Measurements from ENCODE around the gene CPE. TPM values are rescaled to one million over a fixed set of nuclear protein-coding genes. Genes with fewer than 3 reads are reported as not detected.
A peak's percentile ranks its signal among the peaks of the same experiment; 100 is the strongest.

The CPE gene
- polyA plus RNA-seq, 6 donors from 2014 or later = not detected

DNA sequence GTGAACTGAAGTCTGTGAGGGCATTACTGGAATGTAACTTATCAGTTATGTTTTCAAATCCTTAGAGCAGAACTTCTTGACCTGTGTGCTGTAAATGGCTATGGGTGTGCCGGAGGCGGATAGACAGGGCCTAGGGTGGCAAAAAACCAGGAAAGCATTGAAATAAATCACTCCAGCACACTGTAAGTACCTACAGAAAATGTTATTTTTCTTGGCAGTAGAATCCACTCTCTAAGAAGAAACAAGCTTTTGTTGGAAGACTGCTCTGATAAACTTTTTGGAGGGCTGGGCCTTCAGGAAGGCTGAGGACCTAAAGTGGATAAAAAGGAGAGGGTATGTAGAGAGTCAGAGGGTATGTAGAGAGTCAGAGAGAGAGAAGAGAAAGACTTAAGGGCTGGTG is 14.9 kb downstream of the CPE start:
- H3K27ac Mint-ChIP-seq = no peak overlapping the region
- H3K4me3 Mint-ChIP-seq = no peak overlapping the region
- peaks cover 0 to 4% (median 0%) of the 10 kb centered on the region in 3 donors for H3K4me1 Mint-ChIP-seq
- H3K27me3 Mint-ChIP-seq = peaks cover 19 to 30% (median 24%) of the 10 kb centered on the region in 3 donors
- H3K9me3 Mint-ChIP-seq = no peaks in the 10 kb centered on the region
- DNase-seq = no peak
- H3K36me3 Mint-ChIP-seq = no peaks in the 10 kb centered on the region
- no peak for ATAC-seq (ENCODE audit: low read depth in 2 of 2)

DNA sequence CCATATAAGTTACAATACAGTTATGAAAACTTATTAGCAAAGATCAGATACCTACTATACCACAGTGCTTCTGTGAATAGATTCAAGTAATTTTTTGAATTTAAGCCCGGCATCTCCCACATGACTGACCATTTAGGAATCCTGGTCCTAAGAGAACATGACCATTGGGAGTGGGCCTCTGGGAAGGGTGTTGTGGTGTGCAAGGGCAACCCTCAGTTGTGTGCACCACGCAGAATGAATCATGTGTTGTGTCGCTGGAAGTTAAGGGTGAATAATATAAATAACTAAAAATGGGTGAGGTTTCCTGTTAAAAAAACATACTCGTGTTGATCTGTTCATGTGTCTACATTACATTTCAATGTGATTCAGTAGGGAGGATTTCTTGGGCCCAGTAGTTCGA is 15.5 kb downstream of the CPE start:
- Mint-ChIP-seq H3K4me3 (no peak overlapping the region), H3K9me3 (no peaks in the 10 kb centered on the region), H3K36me3 (no peaks in the 10 kb centered on the region), H3K4me1 (peaks cover 0 to 4% (median 0%) of the 10 kb centered on the region in 3 donors), H3K27ac (no peak overlapping the region), H3K27me3 (peaks cover 18 to 28% (median 23%) of the 10 kb centered on the region in 3 donors)
- ATAC-seq (ENCODE audit: low read depth in 2 of 2) = no peak
- no peak for DNase-seq

DNA sequence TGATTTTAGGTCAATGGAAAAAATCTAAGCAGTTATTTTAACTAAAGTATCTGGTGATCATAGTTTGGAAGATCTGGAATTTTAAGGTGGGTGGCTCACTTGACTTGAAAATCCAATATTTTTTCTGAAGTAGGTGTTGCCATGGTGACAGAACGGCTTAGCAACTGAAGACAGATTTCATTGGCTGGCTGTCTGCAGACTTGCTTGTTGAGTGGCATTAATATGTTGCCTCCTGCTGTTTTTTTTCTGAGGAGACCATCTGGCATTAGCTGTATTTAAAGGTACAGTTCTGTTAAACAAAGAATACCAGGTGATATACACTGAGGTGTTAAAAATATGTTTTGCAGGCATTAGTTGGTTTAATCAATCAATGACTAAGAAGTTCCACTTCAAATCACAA is 19.8 kb downstream of the CPE start:
- peaks cover 0 to 4% (median 0%) of the 10 kb centered on the region in 3 donors for H3K4me1 Mint-ChIP-seq
- no peaks in the 10 kb centered on the region for H3K36me3 Mint-ChIP-seq
- ATAC-seq (ENCODE audit: low read depth in 2 of 2) = peak; percentile 60 to 65
- peaks cover 4 to 20% (median 17%) of the 10 kb centered on the region in 3 donors for H3K27me3 Mint-ChIP-seq
- DNase-seq = no peak
- no peaks in the 10 kb centered on the region for H3K9me3 Mint-ChIP-seq
- H3K4me3 Mint-ChIP-seq = no peak overlapping the region
- no peak overlapping the region for H3K27ac Mint-ChIP-seq

DNA sequence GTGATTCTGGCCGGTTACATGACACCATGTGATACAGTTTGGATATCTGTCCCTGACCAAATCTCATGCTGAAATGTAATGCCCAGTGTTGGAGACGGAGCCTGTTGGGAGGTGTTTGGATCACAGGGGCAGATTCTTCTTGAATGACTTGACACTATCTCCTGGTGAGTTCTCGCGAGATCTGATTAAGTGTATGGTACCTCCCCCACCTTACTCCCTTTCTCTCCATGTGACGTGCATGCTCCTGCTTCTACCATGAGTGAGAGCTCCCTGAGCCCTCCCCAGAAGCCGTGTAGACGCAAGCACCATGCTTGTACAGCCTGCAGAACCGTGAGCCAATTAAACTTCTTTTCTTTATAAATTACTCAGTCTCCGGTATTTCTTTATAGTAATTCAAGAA is 23.6 kb downstream of the CPE start:
- H3K36me3 Mint-ChIP-seq = peaks cover 0 to 4% of the 10 kb centered on the region in 2 donors

DNA sequence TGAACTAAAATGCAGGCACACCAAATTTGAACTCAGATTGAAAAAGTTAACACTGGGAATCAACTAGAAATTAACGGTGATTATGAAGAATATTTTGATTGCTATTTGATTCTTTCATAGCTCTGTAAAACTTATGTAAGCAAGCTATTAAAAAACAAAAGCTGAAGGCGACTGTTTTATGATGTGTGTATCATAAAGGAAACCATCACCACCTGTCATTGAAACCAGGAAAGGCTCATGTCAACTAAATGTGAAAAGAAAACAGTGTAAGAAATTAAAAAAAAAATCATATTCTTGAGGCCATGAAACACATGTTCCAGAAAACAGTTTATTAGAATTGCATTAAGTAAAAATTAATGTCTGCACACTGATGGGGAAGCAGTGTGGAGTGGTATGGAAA is 24.2 kb downstream of the CPE start:
- no peaks in the 10 kb centered on the region for H3K9me3 Mint-ChIP-seq
- no peak overlapping the region for H3K27ac Mint-ChIP-seq
- no peaks in the 10 kb centered on the region for H3K4me1 Mint-ChIP-seq
- no peak overlapping the region for H3K4me3 Mint-ChIP-seq
- no peak for DNase-seq
- ATAC-seq (ENCODE audit: low read depth in 2 of 2) = no peak
- H3K36me3 Mint-ChIP-seq = peaks cover 0 to 4% of the 10 kb centered on the region in 2 donors
- peaks cover 0 to 18% (median 15%) of the 10 kb centered on the region in 3 donors for H3K27me3 Mint-ChIP-seq

More for the DNA sequence above, 23.6 kb downstream of the CPE start:
- ATAC-seq (ENCODE audit: low read depth in 2 of 2) (no peak), DNase-seq (no peak)
- Mint-ChIP-seq H3K4me1 (no peaks in the 10 kb centered on the region), H3K27me3 (peaks cover 0 to 19% (median 12%) of the 10 kb centered on the region in 3 donors), H3K4me3 (no peak overlapping the region), H3K27ac (no peak overlapping the region), H3K9me3 (no peaks in the 10 kb centered on the region)

DNA sequence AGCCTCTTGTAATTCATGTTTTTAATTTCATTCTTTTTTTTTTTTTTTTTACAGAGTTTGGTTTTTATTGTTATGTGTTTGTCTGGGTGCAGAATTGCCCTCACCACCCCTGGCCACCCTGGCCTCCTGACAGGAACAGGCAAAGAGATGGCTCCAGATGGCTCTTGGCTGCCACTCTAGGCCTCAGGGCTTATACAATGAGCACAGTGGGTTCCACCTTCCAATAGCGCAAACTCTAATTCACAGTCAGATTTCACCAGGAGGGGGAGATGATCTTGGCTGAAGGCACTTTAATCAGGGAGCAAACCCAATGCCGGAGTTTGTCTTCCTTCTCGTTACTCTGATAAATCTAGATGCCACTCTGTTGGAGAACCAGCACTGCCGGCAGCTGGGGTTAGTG is 24.8 kb downstream of the CPE start:
- DNase-seq (no peak), ATAC-seq (ENCODE audit: low read depth in 2 of 2) (no peak)
- no peak overlapping the region for H3K4me3 Mint-ChIP-seq
- H3K27ac Mint-ChIP-seq = no peak overlapping the region
- H3K4me1 Mint-ChIP-seq = no peaks in the 10 kb centered on the region
- peaks cover 0 to 4% of the 10 kb centered on the region in 2 donors for H3K36me3 Mint-ChIP-seq
- no peaks in the 10 kb centered on the region for H3K9me3 Mint-ChIP-seq
- H3K27me3 Mint-ChIP-seq = peaks cover 5 to 21% (median 20%) of the 10 kb centered on the region in 3 donors

DNA sequence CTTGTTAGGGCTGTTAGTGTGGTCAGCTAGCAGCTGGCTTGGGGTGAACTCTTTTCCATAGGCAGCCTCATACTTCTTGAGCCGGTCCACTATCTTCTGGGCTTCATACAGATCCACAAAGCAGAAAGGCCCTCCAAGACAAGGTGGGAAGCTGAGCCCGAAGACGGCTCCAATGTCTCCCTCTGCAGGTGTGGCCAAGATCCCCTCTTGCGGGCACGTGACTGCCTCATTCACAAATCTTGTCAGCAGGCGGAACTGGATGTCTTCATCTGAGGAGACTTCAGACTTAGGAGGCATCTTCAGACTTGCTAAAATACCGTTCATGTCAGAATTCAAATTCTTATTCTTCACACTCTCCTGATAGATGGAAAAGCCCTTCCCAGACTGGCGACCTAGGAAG is 25.3 kb downstream of the CPE start:
- Mint-ChIP-seq H3K36me3 (peaks cover 0 to 4% of the 10 kb centered on the region in 2 donors), H3K4me1 (no peaks in the 10 kb centered on the region), H3K9me3 (no peaks in the 10 kb centered on the region), H3K27ac (peak overlapping the region in 1 of 6 donors; percentile 24), H3K27me3 (peaks cover 9 to 25% (median 20%) of the 10 kb centered on the region in 3 donors), H3K4me3 (no peak overlapping the region)
- ATAC-seq (ENCODE audit: low read depth in 2 of 2) = no peak
- DNase-seq = no peak

DNA sequence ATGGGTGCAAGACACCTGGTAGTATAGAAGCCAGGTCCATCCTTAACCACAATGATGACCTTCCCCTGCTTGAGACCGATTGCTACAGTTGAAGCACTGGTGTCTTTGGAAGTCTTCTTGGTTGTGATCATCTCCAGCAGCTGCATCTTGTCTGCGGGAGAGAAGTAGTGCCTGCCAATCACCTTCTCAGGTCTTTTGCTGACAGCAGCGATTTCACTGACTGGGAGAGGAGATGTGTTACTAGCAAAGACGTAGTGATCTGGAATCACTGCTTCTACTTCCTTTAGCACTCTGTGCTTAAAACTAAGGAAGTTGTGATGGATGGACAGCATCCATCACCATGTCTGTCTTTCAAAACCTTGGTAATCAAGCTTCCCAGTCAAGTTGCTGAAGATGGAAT is 25.9 kb downstream of the CPE start:
- no peak for DNase-seq
- Mint-ChIP-seq H3K4me3 (no peak overlapping the region), H3K36me3 (peaks cover 0 to 4% of the 10 kb centered on the region in 2 donors), H3K4me1 (no peaks in the 10 kb centered on the region), H3K9me3 (no peaks in the 10 kb centered on the region), H3K27me3 (peaks cover 12 to 25% (median 17%) of the 10 kb centered on the region in 3 donors), H3K27ac (no peak overlapping the region)
- no peak for ATAC-seq (ENCODE audit: low read depth in 2 of 2)

DNA sequence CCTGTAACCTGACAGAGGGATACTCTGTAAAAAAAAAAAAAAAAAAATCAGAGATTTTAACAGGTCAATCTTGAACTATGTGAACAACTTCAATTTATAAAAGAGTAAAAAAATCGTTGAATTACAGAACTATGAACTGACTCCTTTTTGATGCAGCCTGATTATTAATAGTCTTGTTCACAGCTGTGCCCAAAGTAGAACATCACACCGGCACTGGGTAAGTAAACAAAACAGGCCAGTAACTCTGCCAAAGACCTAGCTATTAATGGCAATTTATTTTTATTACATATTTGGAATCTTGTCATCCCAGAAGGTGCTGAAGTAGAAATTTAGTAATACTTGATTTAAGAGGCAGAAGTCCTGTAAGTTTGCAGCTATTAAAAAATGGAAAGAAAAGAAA is 31.4 kb downstream of the CPE start:
- peak overlapping the region in 1 of 6 donors; percentile 30 for H3K27ac Mint-ChIP-seq
- peaks cover 10 to 33% (median 23%) of the 10 kb centered on the region in 3 donors for H3K27me3 Mint-ChIP-seq
- ATAC-seq (ENCODE audit: low read depth in 2 of 2) (no peak), DNase-seq (no peak)
- H3K4me3 Mint-ChIP-seq = no peak overlapping the region
- no peaks in the 10 kb centered on the region for H3K4me1 Mint-ChIP-seq
- H3K36me3 Mint-ChIP-seq = peaks cover 0 to 9% of the 10 kb centered on the region in 2 donors
- no peaks in the 10 kb centered on the region for H3K9me3 Mint-ChIP-seq

DNA sequence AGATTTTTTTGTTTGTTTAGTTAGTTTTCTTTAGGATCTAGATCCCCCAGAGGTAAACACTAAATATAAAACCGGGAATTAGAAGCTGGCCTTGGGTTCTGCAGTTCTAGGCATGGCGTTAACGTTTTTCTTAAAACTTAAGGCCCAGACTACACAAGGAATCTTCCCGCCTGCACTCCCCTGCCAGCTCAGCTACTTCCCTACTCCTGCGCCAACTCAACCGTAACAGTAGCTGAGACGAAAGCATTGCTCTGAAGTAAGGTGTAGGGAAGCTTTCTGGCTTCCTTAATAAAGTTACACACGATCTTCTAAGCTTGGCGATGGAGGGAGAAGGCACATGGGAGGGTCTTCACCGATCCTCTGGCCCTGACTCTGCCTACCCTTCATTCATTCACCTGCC is 37.1 kb downstream of the CPE start:
- no peak overlapping the region for H3K27ac Mint-ChIP-seq

DNA sequence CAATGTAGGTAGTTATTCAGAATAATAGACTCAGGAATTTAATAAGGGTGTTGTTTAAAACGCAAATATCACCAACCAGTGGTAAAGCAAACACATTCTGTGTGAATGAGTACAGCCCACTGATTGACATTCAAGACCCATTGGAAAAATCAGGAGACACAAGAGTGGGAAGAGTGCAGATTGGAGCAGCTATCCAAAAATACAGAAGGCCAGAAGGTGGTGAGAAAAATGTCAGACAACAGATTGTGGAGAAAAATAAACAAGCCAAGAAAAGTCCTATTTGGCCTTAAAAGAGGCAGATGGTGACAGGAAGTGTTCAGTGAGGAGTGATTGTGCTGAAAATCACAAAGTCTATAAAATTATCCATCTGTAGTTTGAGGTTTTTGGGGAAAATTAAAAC is 39.3 kb downstream of the CPE start:
- Mint-ChIP-seq H3K4me3 (no peak overlapping the region), H3K4me1 (no peaks in the 10 kb centered on the region), H3K27ac (no peak overlapping the region), H3K9me3 (no peaks in the 10 kb centered on the region), H3K27me3 (peaks cover 14 to 18% (median 16%) of the 10 kb centered on the region in 3 donors), H3K36me3 (peaks cover 0 to 2% of the 10 kb centered on the region in 2 donors)
- DNase-seq (no peak), ATAC-seq (ENCODE audit: low read depth in 2 of 2) (no peak)

More for the DNA sequence above, 37.1 kb downstream of the CPE start:
- DNase-seq (no peak), ATAC-seq (ENCODE audit: low read depth in 2 of 2) (no peak)
- Mint-ChIP-seq H3K4me3 (no peak overlapping the region), H3K36me3 (peaks cover 0 to 5% of the 10 kb centered on the region in 2 donors), H3K27me3 (peaks cover 9 to 30% (median 16%) of the 10 kb centered on the region in 3 donors), H3K9me3 (no peaks in the 10 kb centered on the region), H3K4me1 (no peaks in the 10 kb centered on the region)

DNA sequence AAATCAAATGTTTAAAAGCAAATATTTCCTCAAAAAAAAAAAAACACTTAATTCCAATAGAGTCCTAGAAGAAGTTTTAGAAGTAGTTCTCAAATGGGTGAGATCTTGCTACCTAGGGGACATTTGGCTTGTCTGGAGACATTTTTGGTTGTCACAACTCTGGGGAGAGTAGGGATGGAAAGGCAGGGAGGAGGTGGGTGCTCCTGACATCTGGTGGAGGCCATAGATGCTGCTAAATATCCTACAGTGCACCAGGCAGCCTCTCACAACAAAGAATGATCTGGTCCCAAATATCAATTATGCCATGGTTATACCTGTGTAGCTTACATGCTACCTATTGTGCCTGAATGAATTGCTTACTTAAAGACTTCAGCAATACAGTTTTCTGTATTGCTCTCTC is 46.8 kb downstream of the CPE start:
- peak overlapping the region in 1 of 6 donors; percentile 45 for H3K27ac Mint-ChIP-seq
- peaks cover 0 to 18% (median 6%) of the 10 kb centered on the region in 7 donors for H3K9me3 Mint-ChIP-seq
- no peak for ATAC-seq (ENCODE audit: low read depth in 2 of 2)
- H3K4me1 Mint-ChIP-seq = no peaks in the 10 kb centered on the region
- H3K4me3 Mint-ChIP-seq = no peak overlapping the region
- H3K36me3 Mint-ChIP-seq = peaks cover 0 to 11% of the 10 kb centered on the region in 2 donors
- no peak for DNase-seq
- peaks cover 6 to 18% (median 17%) of the 10 kb centered on the region in 3 donors for H3K27me3 Mint-ChIP-seq

DNA sequence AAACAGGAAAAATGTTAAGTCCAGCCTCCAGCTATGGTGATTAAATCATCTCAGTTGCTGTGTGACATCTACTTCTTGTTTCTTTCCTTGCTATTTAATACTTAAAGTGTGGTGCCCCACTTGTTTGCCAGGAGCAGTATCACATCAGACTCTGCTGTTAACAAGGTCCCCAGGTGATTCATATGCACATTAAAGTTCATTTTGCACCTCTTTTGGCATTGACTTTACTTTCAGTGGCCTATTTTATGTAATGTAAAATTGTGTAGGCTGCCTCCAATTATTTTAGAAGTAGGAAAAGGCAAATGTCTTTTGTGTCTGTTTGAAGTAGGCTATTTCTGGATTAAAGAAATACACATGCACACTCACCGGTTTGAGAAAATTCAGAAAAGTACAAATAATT is 47.5 kb downstream of the CPE start:
- no peak for DNase-seq
- H3K4me3 Mint-ChIP-seq = no peak overlapping the region
- H3K27ac Mint-ChIP-seq = no peak overlapping the region
- peaks cover 0 to 18% (median 6%) of the 10 kb centered on the region in 7 donors for H3K9me3 Mint-ChIP-seq
- no peak for ATAC-seq (ENCODE audit: low read depth in 2 of 2)
- peaks cover 12 to 19% (median 18%) of the 10 kb centered on the region in 3 donors for H3K27me3 Mint-ChIP-seq
- H3K4me1 Mint-ChIP-seq = no peaks in the 10 kb centered on the region
- H3K36me3 Mint-ChIP-seq = peaks cover 0 to 11% of the 10 kb centered on the region in 2 donors

DNA sequence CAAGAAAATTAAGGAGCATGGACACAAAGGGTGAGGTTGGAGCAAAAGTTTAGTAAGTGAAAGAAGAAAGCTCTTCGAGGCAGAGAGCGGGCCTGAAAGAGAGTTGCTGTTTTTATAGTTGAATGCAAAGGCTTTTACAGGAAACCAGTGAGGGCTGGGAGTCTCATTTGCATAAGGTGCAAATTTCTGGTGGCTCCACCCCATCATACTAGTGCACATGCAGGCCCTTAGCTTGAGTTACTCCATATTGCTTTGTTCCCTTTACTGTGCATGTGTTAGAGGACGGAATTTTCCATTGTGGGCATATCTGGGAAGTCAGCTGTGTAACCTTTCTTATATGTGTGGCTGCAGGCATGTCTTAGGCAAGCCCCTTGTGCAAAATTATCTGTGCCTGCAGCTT is 48.0 kb downstream of the CPE start:
- Mint-ChIP-seq H3K36me3 (peaks cover 0 to 11% of the 10 kb centered on the region in 2 donors), H3K27me3 (peaks cover 16 to 19% (median 17%) of the 10 kb centered on the region in 3 donors), H3K27ac (no peak overlapping the region), H3K4me1 (no peaks in the 10 kb centered on the region), H3K9me3 (peaks cover 0 to 18% (median 6%) of the 10 kb centered on the region in 7 donors), H3K4me3 (no peak overlapping the region)
- DNase-seq = no peak
- no peak for ATAC-seq (ENCODE audit: low read depth in 2 of 2)

DNA sequence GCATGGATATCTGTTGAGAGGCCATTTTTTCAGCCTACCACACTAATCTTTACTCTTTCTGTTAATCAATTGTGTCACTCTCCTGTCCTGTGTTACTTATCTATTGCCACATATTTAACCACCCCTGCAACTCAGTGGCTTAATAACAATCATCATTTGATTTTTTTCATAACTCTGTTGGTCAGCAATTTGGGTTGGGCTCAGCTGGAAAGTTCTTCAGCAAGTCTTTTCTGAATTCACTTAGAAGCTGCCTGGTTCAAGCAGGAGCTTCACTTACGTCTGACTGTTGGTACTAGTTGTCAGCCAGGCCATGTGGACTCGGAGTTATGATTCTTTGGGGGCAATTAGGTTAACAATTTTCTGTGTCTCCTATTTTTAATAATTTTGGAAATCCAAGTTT is 50.1 kb downstream of the CPE start:
- Mint-ChIP-seq H3K27ac (no peak overlapping the region), H3K27me3 (peaks cover 31 to 34% (median 32%) of the 10 kb centered on the region in 3 donors), H3K36me3 (peaks cover 0 to 11% of the 10 kb centered on the region in 2 donors), H3K9me3 (peaks cover 0 to 18% (median 6%) of the 10 kb centered on the region in 7 donors), H3K4me3 (no peak overlapping the region), H3K4me1 (no peaks in the 10 kb centered on the region)
- ATAC-seq (ENCODE audit: low read depth in 2 of 2) (no peak), DNase-seq (no peak)
